NCI-H82 treated with DMSO at 0.1 percent for 48 hours (cell line): ENCODE measurements around the gene ZNRF4.

Experiments
- DNase-seq: peaks from one replicate; lab custom pipeline; 2025; ENCODE audit not compliant: unreplicated experiment; lab: John Stamatoyannopoulos, UW

The ZNRF4 gene

GRCh38 chr19:5498830-5499550 is 43.8 kb downstream of the ZNRF4 start:
- no peak for DNase-seq

- DNase-seq: no peak
Measured at GRCh38 chr19:5501907-5502306, 46.7 kb downstream of the ZNRF4 start.

GRCh38 chr19:5503598-5503997 is 48.4 kb downstream of the ZNRF4 start:
- DNase-seq: no peak

- no peak for DNase-seq
Measured at GRCh38 chr19:5504114-5504513, 48.9 kb downstream of the ZNRF4 start.
